ENCODE results near the gene USP22. TPM values are rescaled to one million over a fixed set of nuclear protein-coding genes. Genes with fewer than 3 reads are reported as not detected.
"Not testable (repeated sequence)": the region's sequence is repeated elsewhere in the genome, so short reads cannot be mapped to it uniquely, and the experiment has no call there.

USP22 gene
- polyA plus RNA-seq, 4 donors = 25.5 to 96.4 (median 48.3) TPM

GRCh38 chr17:20987511-20987910 is 55.3 kb downstream of the USP22 start:
- Histone ChIP-seq H3K27ac (ENCODE audit: low read depth in 1 of 3, low read length in 2 of 3) (no peak overlapping the region), H3K9me3 (ENCODE audit: control insufficient read depth in 2 of 2, insufficient read depth in 1 of 2, low read depth in 1 of 2, low read length in 1 of 2) (no peaks in the 10 kb centered on the region), H3K27me3 (ENCODE audit: control insufficient read depth in 3 of 3, insufficient read depth in 3 of 3, low read length in 3 of 3) (no peaks in the 10 kb centered on the region), H3K36me3 (ENCODE audit: control insufficient read depth in 3 of 3, insufficient read depth in 2 of 3, low read depth in 1 of 3, low read length in 3 of 3) (no peaks in the 10 kb centered on the region), H3K4me3 (ENCODE audit: low read depth in 1 of 3, low read length in 3 of 3) (no peak overlapping the region), H3K4me1 (ENCODE audit: control insufficient read depth in 3 of 3, insufficient read depth in 2 of 3, low read depth in 1 of 3, low read length in 2 of 3) (no peaks in the 10 kb centered on the region)
- no peak for FAIRE-seq
- no peak for DNase-seq
- 83 to 92% (median 89%) methylated on average over 5 of the region's 5 CpGs for WGBS, 3 donors

GRCh38 chr17:20986767-20987510 is 55.9 kb downstream of the USP22 start:
- Histone ChIP-seq H3K27me3 (ENCODE audit: control insufficient read depth in 3 of 3, insufficient read depth in 3 of 3, low read length in 3 of 3) (no peaks in the 10 kb centered on the region), H3K9me3 (ENCODE audit: control insufficient read depth in 2 of 2, insufficient read depth in 1 of 2, low read depth in 1 of 2, low read length in 1 of 2) (no peaks in the 10 kb centered on the region), H3K36me3 (ENCODE audit: control insufficient read depth in 3 of 3, insufficient read depth in 2 of 3, low read depth in 1 of 3, low read length in 3 of 3) (no peaks in the 10 kb centered on the region), H3K4me1 (ENCODE audit: control insufficient read depth in 3 of 3, insufficient read depth in 2 of 3, low read depth in 1 of 3, low read length in 2 of 3) (no peaks in the 10 kb centered on the region), H3K27ac (ENCODE audit: low read depth in 1 of 3, low read length in 2 of 3) (no peak overlapping the region), H3K4me3 (ENCODE audit: low read depth in 1 of 3, low read length in 3 of 3) (no peak overlapping the region)
- 89 to 95% (median 91%) methylated on average over 7 of the region's 7 CpGs for WGBS, 3 donors
- FAIRE-seq (no peak), DNase-seq (no peak)

- H3K4me3 ChIP-seq (ENCODE audit: low read depth in 1 of 3, low read length in 3 of 3) = no peak overlapping the region
- no peak for DNase-seq
- no peak for FAIRE-seq
- no peaks in the 10 kb centered on the region for H3K9me3 ChIP-seq (ENCODE audit: control insufficient read depth in 2 of 2, insufficient read depth in 1 of 2, low read depth in 1 of 2, low read length in 1 of 2)
- H3K4me1 ChIP-seq (ENCODE audit: control insufficient read depth in 3 of 3, insufficient read depth in 2 of 3, low read depth in 1 of 3, low read length in 2 of 3) = no peaks in the 10 kb centered on the region
- H3K27me3 ChIP-seq (ENCODE audit: control insufficient read depth in 3 of 3, insufficient read depth in 3 of 3, low read length in 3 of 3) = peaks cover 0 to 2% (median 0%) of the 10 kb centered on the region in 3 donors
- H3K36me3 ChIP-seq (ENCODE audit: control insufficient read depth in 3 of 3, insufficient read depth in 2 of 3, low read depth in 1 of 3, low read length in 3 of 3) = no peaks in the 10 kb centered on the region
- H3K27ac ChIP-seq (ENCODE audit: low read depth in 1 of 3, low read length in 2 of 3) = no peak overlapping the region
- WGBS, 3 donors = 84 to 87% (median 87%) methylated on average over 3 of the region's 3 CpGs
Measured at GRCh38 chr17:20983359-20983637, 59.5 kb downstream of the USP22 start.

- no peaks in the 10 kb centered on the region for H3K36me3 ChIP-seq (ENCODE audit: control insufficient read depth in 3 of 3, insufficient read depth in 2 of 3, low read depth in 1 of 3, low read length in 3 of 3)
- no peaks in the 10 kb centered on the region for H3K9me3 ChIP-seq (ENCODE audit: control insufficient read depth in 2 of 2, insufficient read depth in 1 of 2, low read depth in 1 of 2, low read length in 1 of 2)
- DNase-seq = no peak
- 86 to 92% (median 90%) methylated on average over 17 of the region's 17 CpGs for WGBS, 3 donors
- FAIRE-seq = no peak
- no peaks in the 10 kb centered on the region for H3K4me1 ChIP-seq (ENCODE audit: control insufficient read depth in 3 of 3, insufficient read depth in 2 of 3, low read depth in 1 of 3, low read length in 2 of 3)
- H3K4me3 ChIP-seq (ENCODE audit: low read depth in 1 of 3, low read length in 3 of 3) = no peak overlapping the region
- H3K27me3 ChIP-seq (ENCODE audit: control insufficient read depth in 3 of 3, insufficient read depth in 3 of 3, low read length in 3 of 3) = peaks cover 0 to 2% (median 0%) of the 10 kb centered on the region in 3 donors
- H3K27ac ChIP-seq (ENCODE audit: low read depth in 1 of 3, low read length in 2 of 3) = no peak overlapping the region
Measured at GRCh38 chr17:20982589-20983358, 60.0 kb downstream of the USP22 start.

- WGBS, 3 donors = 78 to 91% (median 88%) methylated on average over 14 of the region's 14 CpGs
- no peak overlapping the region for H3K4me3 ChIP-seq (ENCODE audit: low read depth in 1 of 3, low read length in 3 of 3)
- H3K36me3 ChIP-seq (ENCODE audit: control insufficient read depth in 3 of 3, insufficient read depth in 2 of 3, low read depth in 1 of 3, low read length in 3 of 3) = no peaks in the 10 kb centered on the region
- DNase-seq (no peak), FAIRE-seq (no peak)
- peaks cover 0 to 2% (median 0%) of the 10 kb centered on the region in 3 donors for H3K27me3 ChIP-seq (ENCODE audit: control insufficient read depth in 3 of 3, insufficient read depth in 3 of 3, low read length in 3 of 3)
- no peaks in the 10 kb centered on the region for H3K9me3 ChIP-seq (ENCODE audit: control insufficient read depth in 2 of 2, insufficient read depth in 1 of 2, low read depth in 1 of 2, low read length in 1 of 2)
- no peaks in the 10 kb centered on the region for H3K4me1 ChIP-seq (ENCODE audit: control insufficient read depth in 3 of 3, insufficient read depth in 2 of 3, low read depth in 1 of 3, low read length in 2 of 3)
- H3K27ac ChIP-seq (ENCODE audit: low read depth in 1 of 3, low read length in 2 of 3) = no peak overlapping the region
Measured at GRCh38 chr17:20981046-20981920, 61.5 kb downstream of the USP22 start.

GRCh38 chr17:20979792-20980083 is 63.1 kb downstream of the USP22 start:
- no peaks in the 10 kb centered on the region for H3K36me3 ChIP-seq (ENCODE audit: control insufficient read depth in 3 of 3, insufficient read depth in 2 of 3, low read depth in 1 of 3, low read length in 3 of 3)
- 51 to 58% (median 56%) methylated on average over 3 of the region's 3 CpGs for WGBS, 3 donors
- FAIRE-seq (no peak), DNase-seq (no peak)
- H3K27ac ChIP-seq (ENCODE audit: low read depth in 1 of 3, low read length in 2 of 3) = no peak overlapping the region
- no peak overlapping the region for H3K4me3 ChIP-seq (ENCODE audit: low read depth in 1 of 3, low read length in 3 of 3)
- no peaks in the 10 kb centered on the region for H3K9me3 ChIP-seq (ENCODE audit: control insufficient read depth in 2 of 2, insufficient read depth in 1 of 2, low read depth in 1 of 2, low read length in 1 of 2)
- H3K27me3 ChIP-seq (ENCODE audit: control insufficient read depth in 3 of 3, insufficient read depth in 3 of 3, low read length in 3 of 3) = peaks cover 0 to 2% (median 0%) of the 10 kb centered on the region in 3 donors
- H3K4me1 ChIP-seq (ENCODE audit: control insufficient read depth in 3 of 3, insufficient read depth in 2 of 3, low read depth in 1 of 3, low read length in 2 of 3) = no peaks in the 10 kb centered on the region

- H3K27ac ChIP-seq (ENCODE audit: low read depth in 1 of 3, low read length in 2 of 3); H3K27me3 ChIP-seq (ENCODE audit: control insufficient read depth in 3 of 3, insufficient read depth in 3 of 3, low read length in 3 of 3); H3K36me3 ChIP-seq (ENCODE audit: control insufficient read depth in 3 of 3, insufficient read depth in 2 of 3, low read depth in 1 of 3, low read length in 3 of 3); FAIRE-seq; H3K4me3 ChIP-seq (ENCODE audit: low read depth in 1 of 3, low read length in 3 of 3); H3K4me1 ChIP-seq (ENCODE audit: control insufficient read depth in 3 of 3, insufficient read depth in 2 of 3, low read depth in 1 of 3, low read length in 2 of 3); H3K9me3 ChIP-seq (ENCODE audit: control insufficient read depth in 2 of 2, insufficient read depth in 1 of 2, low read depth in 1 of 2, low read length in 1 of 2): not testable (repeated sequence)
- WGBS, 3 donors = 15 to 51% (median 34%) methylated on average over 9 of the region's 9 CpGs
- peak in 1 of 2 donors; percentile 9 for DNase-seq
Measured at GRCh38 chr17:20979007-20979791, 63.6 kb downstream of the USP22 start.
